ENCODE measurements around the gene GOLGA7B.

The GOLGA7B gene

DNA sequence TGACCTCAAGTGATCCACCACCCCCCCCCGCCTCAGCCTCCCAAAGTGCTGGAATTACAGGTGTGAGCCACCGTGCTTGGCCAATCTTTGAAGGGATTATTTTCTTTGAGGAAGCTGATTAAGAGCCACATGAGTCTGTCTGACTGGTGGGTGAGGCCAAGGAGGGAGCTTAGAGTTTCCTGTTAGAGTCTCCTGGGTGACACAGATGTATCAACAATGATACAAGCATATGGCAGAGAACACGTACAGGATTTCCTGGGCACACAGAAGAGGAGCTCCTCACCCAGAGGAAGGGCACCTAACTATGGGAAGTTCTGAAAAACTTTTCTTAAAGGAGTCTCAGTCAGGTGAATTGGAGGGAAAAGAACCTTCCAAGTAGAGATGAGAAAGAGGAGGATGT lies 69.4 kb downstream of the GOLGA7B start:
- no peak for DNase-seq (ENCODE audit: low spot score)
- no peak for FAIRE-seq

DNA sequence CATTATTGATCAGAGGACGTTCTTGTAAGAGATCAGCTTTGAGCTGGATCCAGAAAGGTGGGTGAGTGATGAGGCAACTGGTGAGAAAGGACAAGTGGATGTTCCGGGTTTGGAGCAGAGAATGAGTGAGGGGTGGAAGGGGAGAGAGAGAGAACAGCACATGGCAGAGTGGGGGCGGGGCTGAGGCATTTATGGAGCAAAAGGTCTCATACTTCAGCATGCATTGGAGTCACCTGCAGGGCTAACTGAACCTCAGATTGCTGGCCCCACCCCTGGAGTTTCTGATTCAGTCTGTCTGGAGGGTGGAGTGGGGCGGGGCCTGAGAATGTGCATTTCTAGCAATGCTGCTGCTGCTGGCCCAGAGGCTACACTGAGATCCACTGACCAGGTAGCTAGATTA lies 71.2 kb downstream of the GOLGA7B start:
- FAIRE-seq: no peak
- DNase-seq (ENCODE audit: low spot score): no peak

Data from urothelium cell line (cell line).